SK-MEL-5 (cell line): Measurements from ENCODE around the gene IGFBP2. TPM values are rescaled to one million over a fixed set of nuclear protein-coding genes. Genes with fewer than 3 reads are reported as not detected.
A peak's percentile ranks its signal among the peaks of the same experiment; 100 is the strongest.

Experiments used
- DNase-seq: peaks from one replicate; pipeline ENCODE4 v3.0.0-alpha.2; 2016; ENCODE audit warnings: low read depth, low spot score
- in situ Hi-C: cut with HindIII; loops from 2 replicates; pipeline ENCODE4 v1.10.0; 2016; ENCODE audit warnings: low sequenced_read_pairs, high pct_unique_total_duplicates, low pct_unique_long_range_greater_than_20kb
- total RNA-seq: library from RNA; depleted of rRNA; stranded (reverse); fragments of >200 nt; shearing (Covaris generic); gene quantifications from 2 replicates; pipeline ENCODE4 v1.2.3, GENCODE V29; 2014

Gene IGFBP2
- total RNA-seq, 1 experiment from 2014 or later = 479 TPM

DNA sequence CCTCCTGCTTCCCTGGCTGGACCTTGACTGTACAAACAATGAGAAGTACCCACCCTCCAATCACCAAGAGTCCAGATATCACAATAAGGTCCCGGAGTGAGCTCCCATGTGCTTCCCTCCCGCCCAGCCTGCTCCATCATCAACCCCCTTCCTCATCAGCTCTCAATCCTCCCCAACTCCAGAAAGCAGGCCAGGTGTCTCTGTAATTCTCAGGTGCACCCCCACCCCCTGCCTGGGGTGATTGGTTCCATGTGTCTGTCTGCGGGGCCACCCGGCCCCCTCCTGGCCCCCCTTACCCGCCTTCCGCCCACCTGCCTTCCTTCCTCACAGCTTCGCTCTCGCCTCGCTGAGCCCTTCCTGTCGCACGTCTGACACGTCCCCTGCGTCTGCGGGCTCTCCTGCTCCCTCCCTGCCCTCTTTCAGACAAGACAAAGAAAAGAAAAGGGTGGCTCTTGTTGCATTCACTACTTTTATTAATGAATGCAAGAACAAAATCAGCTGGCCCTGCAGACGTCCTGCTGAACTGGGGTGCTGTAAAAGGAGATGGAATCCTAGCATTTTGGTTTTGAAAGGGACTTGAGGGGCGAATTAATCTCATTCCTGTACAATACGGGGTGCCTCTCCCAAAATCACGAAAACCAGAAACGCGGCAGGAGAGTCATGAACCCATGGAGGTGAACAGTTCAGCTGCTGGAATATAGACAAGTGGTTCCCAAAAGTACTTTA lies 26.5 kb upstream of the IGFBP2 start:
- in situ Hi-C loops = no loop called here
- no peak for DNase-seq

DNA sequence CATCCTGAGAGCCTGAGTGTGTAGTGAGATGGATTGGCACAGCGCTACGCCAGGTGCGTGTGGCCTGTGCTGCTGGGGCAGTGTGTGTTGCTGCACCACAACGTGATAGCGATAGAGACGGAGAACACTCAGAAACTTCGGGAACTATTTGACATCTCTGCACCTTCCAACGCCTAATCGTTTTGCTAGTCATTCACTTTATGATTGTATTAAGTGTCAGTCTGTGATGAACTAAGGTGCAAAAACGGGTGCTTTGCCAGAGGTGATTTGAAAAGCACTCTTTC lies 26.0 kb upstream of the IGFBP2 start:
- in situ Hi-C loops = no loop called here
- no peak for DNase-seq

DNA sequence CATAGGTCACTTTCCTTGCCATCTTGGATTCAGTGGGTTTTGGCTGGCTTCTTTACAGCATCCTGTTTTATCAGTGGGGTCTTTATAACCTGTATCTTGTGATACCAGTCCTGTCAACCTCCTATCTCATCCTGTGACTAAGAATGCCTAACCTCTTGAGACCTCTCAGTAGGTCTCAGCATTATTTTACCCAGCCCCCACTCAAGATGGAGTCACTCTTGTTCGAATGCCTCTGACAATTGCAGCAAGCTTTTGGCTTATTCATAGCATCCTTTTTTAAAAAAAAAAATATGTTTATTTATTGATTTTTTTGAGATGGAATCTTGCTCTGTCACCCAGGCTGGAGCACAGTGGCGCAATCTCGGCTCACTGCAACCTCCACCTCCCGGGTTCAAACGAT lies 24.7 kb upstream of the IGFBP2 start:
- no peak for DNase-seq
- in situ Hi-C loops = no loop called here

DNA sequence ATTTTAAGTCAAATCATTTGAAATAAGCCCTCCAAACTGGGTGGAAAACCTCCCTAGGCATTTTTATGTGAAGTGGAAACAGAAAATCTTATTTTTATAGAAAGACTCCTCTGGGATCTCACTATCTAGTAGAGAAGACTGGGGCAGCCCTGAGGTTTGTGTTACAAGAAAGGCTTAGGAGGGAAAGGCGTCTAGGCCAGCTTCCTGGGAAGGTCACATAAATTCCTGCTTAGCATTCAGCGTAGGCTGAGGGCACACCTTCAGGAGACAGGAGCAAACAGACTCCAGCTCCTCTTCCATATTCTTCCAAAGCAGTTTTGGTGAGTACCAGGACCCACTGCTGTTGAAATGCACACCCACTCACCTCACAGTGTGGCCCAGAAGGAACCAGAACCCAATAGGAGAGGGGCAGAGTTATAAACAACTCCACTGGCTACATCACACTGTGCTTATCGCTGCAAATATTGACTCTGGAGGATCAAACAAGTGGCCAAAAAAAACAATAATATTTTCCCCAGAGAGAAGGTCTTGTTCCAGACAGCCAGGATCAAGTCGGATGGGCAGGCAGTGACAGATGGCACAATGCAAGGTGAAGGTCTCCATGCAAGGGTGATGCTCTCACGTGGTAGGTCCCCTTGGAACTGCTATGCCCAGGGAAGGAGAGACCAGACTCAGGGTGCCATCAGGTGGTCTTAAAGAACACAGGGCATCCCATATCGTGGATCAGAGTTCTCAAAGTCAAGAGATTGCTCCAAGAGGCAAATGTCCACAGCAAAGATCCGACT lies 17.7 kb upstream of the IGFBP2 start:
- DNase-seq = no peak
- in situ Hi-C loops = no loop called here

DNA sequence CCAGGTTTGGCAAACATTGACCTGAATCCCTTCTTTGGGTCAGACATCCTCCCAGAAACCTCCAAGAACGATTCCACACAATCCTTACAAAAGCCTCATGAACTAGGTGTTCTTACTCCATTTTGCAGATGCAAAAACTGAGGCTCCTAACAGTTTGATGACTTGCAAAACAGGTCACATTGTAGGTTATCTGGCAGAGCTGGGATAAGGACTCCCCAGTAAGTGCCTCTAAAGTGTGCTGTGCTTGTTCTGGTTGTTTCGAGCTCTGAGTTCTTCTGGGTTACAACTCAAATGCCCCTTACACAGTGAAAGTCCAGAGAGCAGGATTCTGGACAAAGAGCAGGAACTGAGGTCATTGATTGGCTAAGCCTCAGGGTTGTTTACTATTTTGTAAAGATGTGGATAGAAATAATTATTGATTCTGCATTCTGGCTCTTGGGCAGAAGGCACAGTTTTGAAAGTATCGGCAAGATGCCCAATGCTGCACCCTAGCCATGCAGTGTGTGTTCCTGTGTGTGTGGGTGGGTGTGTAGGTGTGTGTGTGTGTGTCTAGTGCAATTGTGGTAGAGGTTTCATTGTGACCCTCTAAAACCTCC lies 17.0 kb upstream of the IGFBP2 start:
- in situ Hi-C loops = no loop called here
- no peak for DNase-seq

DNA sequence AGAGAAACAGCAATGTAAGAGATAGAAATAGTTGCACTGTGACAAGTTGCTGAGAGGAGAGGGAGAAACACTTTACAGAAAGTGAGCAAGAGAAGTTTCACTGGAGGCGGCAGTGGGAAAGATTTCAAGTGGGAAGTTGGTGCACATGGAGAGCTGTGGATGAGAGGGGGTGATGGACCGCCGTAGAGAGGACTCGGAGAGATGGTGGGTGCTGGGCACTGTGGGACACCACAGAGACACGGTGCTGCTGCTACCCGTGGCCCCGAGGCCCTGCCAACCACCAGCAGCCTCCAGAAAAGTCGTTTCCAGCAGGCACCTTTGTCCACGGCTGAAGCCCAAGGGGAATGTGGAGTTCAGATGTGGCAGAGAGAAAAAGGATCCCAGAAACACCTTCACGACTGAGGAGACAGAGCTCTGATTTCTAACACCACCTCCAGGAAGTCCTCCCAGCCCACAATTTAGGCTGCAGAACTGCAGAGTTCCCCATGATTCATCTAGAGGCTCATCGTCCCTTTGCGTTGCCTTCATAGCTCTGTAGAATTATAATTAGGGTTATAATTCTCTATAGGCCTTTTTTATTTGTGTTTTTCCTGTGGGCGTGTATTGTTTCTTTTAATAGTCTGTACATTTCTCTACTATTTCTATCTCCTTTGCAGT lies 15.9 kb upstream of the IGFBP2 start:
- DNase-seq = no peak
- in situ Hi-C loops = no loop called here

DNA sequence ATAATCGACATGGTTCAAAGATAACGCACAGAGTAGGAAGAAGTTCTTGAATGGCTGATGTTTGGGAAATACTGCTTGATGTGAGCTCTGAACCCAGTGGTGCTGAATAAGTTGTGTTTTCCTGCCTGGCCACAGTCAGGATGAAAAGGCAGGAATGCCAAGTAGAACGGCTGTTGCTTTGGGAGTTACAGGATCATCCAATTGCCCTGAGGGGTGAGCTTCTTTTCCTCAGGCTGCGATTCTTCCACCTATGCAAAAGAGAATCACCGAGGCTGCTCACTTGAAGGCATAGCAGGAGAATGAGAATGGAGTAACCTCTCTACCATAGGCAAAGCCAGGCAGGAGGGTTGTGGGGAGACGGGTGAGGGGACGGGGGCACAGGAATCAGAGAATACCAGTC lies 14.4 kb upstream of the IGFBP2 start:
- no peak for DNase-seq
- in situ Hi-C loops = no loop called here

DNA sequence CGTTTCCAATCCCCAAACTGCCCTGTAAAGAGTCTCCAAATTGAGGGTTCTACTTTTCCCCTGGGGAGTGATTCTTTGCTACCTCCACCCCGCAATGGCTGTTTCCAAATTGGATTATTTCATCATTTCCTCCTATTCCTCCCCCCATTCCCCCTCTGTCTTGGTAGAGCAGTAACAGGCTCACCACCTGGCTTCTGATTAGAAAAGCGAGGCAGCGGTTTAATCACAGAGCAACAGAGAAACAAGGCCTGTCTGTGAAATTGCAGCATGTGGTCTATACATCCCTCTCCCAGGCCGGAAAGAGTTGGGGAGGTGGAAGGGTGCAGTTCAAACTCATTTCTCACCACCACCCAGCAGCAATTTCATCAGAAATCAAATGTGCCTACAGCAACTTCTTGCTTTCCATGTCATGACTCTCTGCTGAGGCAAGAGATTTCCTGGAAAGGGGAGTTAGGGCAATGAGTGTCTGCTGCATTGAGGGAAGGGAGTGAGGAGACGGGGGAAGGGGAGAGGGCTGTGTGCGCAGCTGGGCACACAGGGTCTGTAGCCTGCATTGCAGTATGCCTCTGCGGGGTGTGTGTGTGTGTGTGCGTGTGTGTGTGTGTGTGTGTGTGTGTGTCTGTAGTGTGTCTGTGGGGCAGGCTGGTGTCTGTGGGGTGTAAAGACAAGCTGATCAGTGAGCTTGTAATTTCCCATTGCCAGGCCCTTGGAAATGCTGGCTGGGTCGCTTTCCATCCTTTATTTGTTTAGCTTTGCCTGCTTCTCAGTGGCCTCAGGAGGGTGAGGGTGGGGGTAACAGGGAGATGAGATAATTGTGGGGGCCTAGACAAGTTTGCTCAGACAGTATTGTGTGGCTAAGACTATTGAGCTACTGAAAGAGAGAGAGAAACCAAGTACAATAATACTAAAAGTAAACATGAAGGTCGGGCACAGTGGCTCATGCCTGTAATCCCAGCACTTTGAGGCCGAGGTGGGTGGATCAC lies 13.5 kb upstream of the IGFBP2 start:
- in situ Hi-C loops = no loop called here
- peak; percentile 32 for DNase-seq

DNA sequence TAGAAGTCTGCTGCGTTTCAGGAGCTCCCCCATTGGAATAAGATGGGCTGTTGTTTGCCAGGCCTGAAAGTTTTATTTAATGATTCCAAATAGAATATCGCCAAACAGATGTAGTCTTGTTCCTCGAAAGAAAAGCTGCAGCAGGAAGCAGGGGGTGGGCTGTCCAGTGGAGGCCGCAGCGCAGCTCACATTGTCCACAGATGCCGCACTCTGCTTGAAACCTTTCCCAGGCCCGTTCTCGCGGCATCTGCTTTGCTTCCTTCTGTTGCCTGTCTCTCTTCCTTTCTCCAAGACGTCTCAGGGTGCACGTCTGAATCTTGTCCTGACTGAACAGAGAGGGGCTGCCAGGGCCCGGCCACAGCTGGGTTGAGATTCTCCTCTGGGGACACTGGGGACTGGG lies 12.4 kb upstream of the IGFBP2 start:
- DNase-seq = no peak
- in situ Hi-C loops = no loop called here

DNA sequence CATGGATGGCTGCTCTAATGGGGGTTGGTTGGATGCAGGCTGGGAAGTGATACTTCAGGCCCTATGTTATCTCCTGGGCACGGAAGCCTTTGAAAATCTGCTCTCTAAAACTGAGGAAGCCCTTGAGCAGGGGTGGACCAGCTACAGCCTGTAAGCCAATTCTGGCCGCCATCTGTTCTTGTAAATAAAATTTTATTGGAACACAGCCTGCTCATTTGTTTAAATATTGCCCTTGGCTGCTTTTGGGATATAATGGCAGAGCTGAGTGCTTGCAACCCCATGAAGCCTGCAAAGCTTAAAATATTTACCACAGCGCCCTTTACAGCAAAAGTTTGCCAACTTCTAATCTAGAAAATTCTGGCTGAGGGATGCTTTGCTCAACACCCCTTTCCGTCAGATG lies 11.9 kb upstream of the IGFBP2 start:
- in situ Hi-C loops = no loop called here
- no peak for DNase-seq

DNA sequence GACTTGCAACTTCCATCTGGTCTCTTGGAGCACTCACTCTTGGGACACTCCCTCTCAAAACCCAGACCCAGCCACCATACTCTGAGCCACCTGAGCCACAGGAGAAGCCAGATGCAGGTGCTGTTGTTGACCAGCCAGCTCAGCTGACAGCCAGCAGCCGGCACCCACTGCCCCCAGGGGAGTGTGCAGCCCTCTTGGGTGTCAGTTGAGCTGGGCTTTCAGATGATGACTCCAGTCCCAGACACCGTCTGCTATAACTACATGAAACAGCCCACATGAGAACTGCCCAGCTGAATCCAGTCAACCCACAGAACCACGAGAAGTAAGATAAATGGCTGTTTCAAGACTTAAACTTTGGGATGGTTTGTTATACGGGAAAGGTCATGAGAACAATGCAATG lies 10.7 kb upstream of the IGFBP2 start:
- in situ Hi-C loops = no loop called here
- DNase-seq = peak; percentile 46

DNA sequence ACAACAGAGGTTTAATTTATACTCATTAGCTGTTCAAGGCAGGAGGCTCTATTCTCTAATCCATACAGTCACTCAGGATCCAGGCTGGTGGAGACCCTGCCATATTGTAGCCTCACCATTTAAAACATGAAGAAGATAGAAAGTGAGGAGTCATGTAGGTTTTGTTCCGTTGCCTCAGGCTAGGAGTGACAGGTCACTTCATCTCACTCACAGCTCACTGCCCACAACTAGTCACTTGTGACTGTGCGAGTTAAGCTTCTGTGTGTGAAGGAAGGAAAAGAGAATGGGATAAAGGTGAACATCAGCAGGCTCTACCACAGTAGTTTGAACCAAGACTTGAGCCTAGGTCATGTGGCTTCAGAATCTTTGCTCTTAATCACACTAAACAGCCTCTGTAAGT lies 9.0 kb upstream of the IGFBP2 start:
- DNase-seq = no peak
- in situ Hi-C loops = no loop called here

DNA sequence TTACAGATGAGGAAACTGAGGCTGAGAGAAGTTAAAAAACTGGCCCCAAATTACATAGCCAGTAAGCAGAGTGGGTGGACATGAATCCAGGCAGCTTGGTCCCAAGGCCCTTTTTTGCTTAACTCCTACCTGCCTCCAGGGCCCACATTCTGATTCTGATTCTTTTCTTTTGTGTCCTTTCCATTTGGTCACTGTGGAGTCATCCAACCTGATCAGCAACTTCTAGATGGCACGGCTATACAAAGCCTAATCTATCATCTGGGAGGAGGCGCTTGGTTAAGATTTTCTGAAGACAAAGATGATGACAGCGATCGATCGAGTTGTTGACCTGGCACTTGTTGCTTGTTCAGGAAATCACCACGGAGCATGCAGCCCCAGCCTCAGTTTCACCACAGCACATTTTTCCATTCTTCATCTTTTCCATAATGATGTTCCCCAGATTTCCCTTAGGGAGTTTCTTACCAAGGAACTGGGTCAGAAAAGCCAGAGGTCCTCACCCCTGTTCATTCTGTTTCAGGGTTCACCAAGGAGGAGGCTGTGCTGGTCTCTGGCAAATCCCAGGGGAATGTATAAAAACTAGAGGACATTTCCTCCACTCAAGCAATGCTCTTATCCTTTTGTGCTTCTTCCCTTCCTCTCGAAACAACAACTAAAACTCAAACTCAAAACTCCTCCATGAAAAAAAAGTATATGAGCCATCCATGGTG lies 6.9 kb upstream of the IGFBP2 start:
- in situ Hi-C loops = no loop called here
- DNase-seq = no peak

DNA sequence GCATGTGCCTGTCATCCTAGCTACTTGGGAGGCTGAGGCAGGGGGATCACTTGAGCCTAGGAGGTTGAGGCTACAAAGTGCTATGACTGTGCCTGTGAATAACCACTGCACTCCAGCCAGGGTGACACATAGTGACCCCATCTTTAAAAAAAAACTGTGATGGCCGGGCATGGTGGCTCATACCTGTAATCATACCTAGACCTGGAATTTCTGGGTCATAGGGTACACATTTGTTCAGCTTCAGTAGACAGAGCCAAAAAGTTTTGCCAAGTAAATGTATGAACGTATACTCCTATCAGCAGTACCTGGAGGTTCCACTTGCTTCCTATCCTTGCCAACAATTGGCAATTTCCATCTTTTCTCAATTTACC lies 6.4 kb upstream of the IGFBP2 start:
- no peak for DNase-seq
- in situ Hi-C loops = no loop called here

DNA sequence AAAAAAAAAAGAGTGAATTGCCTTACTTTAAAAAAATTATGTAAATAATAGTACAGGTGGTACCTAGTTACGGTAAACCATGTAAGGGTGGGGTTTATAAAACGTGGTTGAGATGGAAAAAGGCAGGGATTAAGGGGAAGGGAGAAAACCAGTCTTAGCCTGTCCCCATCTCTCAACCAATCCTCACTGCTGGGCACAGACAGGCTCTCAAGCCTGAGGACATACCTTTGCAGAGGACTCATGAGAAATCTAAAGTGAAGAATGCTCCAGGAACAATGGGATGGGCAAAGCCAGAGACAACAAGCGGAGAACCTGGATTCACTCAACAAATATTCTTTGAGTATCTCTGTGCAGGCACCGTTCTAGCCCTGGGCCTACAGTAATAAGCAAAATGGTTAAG lies 3.4 kb upstream of the IGFBP2 start:
- in situ Hi-C loops = no loop called here

DNA sequence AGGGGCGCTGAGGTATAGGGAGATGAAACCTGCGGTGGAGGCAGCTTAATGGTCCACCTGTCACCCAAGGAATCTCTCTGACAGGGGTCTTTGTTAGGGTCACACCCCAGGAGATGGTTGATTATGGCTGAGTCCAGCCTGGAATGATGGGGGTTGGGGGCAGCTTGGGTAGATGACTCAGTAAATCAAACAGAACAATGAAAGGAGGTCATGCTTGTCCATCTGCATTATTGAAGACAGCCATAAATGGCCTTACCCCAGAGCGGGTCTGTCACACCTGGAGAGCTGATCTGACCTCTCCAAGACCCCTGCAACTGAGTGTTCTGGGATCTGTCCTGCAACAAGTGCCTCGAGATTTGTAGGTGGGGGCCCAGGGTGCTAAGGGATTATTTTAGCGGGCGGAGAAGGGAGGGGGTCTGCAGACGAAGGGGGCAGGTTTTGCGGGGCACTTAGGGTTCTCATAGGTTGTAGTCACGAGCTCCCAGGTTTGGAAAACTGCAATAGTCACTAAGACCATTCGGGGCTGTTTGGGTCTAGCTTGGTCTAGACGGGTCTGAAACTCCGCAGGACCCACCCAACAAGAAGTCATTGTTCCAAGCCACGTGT lies 771 bp upstream of the IGFBP2 start:
- in situ Hi-C loops = no loop called here
- DNase-seq = no peak

More for the DNA sequence above, 3.4 kb upstream of the IGFBP2 start:
- DNase-seq = no peak
